Measurements from ENCODE around the gene APH1B.
"Not testable (repeated sequence)": the region's sequence is repeated elsewhere in the genome, so short reads cannot be mapped to it uniquely, and the experiment has no call there.

Gene APH1B

DNA sequence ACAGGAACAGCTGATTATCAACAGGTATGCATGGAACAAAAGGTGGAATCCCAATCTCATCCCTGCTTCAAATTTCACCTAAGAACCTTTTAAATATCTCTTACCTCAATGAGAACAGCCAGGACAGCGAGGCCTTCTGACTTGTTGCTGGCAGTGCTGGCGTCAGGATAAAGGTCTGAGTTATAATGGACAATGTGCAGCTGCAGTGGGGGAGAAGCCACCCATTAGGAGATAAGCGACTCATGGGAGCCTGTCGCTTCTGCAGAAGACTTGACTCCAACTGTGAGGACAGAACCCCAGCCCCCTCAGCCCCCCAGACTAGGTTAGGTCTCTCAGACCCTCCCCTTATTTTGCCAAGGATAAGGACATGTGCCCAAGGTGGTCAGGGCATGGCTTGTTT, 64.5 kb downstream of the APH1B start:
- H3K4me3 Mint-ChIP-seq = no peak overlapping the region
- no peak overlapping the region for H3K27ac Mint-ChIP-seq (ENCODE audit: low read depth)
- DNase-seq (ENCODE audit: low spot score in 2 of 2) (no peak), ATAC-seq (replicated peaks; ENCODE audit: extremely low read depth, poor library complexity, severe bottlenecking) (no peak)
- H3K36me3 Mint-ChIP-seq (ENCODE audit: insufficient read depth) = no peaks in the 10 kb centered on the region
- no peaks in the 10 kb centered on the region for H3K9me3 Mint-ChIP-seq
- peaks cover 52% of the 10 kb centered on the region for H3K27me3 Mint-ChIP-seq
- H3K4me1 Mint-ChIP-seq = no peaks in the 10 kb centered on the region

DNA sequence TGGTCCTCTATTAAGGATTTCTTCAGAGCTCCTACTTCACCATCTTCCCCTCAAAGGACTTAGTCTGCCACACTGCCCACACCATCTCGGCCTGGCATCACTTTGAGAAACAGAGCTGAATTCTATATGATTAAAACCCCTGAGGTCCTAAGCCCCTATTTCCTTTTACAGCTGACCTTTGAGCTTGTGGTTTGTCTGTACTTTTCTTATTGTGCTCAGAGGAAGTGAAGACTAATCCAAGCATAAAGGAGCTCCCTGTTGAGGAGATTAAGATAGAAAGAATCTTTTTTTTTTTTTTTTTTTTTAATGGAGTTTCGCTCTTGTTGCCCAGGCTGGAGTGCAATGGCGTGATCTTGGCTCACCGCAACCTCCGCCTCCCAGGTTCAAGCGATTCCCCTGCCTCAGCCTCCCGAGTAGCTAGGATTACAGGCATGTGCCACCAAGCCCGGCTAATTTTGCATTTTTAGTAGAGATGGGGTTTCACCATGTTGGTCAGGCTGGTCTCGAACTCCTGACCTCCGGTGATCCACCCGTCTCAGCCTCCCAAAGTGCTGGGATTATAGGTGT, 65.7 kb downstream of the APH1B start:
- not testable (repeated sequence) for ATAC-seq (replicated peaks; ENCODE audit: extremely low read depth, poor library complexity, severe bottlenecking); H3K36me3 Mint-ChIP-seq (ENCODE audit: insufficient read depth)

DNA sequence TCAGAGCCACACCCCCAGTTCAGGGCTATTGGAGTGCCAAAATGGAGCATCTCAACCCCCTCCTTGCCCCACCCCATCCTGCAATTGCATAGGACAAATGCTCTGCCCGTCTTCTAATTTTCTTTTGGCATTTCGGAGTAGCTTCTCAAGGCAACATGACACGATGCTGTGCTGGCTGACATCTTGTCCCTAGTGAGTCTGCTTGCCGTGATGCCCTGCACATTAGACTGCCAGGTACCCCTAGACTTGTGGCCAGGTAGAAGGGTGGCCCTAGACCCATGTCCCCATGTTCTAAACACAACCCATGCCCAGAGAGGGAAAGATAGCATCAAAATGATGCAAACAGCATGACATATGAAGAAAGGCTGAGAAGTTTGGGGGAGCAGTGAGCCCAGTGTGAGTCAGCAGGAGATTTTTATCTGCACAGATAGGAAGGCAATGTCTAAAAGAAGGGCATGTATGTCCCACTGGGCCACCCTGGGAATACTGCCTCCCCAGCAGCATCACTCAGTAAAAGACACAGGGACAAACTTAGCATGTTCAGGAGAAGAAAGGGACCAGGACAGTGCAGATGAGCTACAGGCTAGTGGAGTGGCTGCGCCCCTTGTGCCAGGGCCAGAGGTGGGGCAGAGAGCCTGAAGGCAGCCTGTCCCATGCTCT, 67.5 kb downstream of the APH1B start:
- Mint-ChIP-seq H3K9me3 (no peaks in the 10 kb centered on the region), H3K27ac (ENCODE audit: low read depth) (no peak overlapping the region), H3K4me1 (no peaks in the 10 kb centered on the region), H3K27me3 (peaks cover 46% of the 10 kb centered on the region), H3K36me3 (ENCODE audit: insufficient read depth) (no peaks in the 10 kb centered on the region), H3K4me3 (no peak overlapping the region)
- DNase-seq (ENCODE audit: low spot score in 2 of 2) (no peak), ATAC-seq (replicated peaks; ENCODE audit: extremely low read depth, poor library complexity, severe bottlenecking) (no peak)

More for the DNA sequence above, 65.7 kb downstream of the APH1B start:
- not testable (repeated sequence) for H3K4me3 Mint-ChIP-seq; H3K4me1 Mint-ChIP-seq; H3K27ac Mint-ChIP-seq (ENCODE audit: low read depth); DNase-seq (ENCODE audit: low spot score in 2 of 2); H3K9me3 Mint-ChIP-seq
- peaks cover 52% of the 10 kb centered on the region for H3K27me3 Mint-ChIP-seq

DNA sequence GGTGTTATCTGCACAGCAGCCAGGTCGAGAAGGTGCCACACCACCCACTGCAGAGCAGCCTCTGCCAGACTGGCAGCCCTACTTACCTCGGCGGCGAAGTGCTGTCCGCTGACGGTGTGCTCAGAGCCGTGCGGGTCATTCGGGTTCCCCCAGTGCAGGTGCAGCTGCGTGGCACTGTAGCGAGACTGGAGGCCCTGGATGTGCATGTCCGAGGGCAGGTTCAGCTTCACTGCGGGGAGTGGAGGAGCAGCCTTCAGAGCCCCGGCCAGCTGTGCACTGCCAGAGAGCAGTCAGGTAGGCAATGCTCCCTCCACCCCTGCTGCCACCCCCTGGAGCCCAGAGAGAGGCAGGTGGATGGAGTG, 68.0 kb downstream of the APH1B start:
- H3K4me3 Mint-ChIP-seq = no peak overlapping the region
- H3K27me3 Mint-ChIP-seq = peaks cover 41% of the 10 kb centered on the region
- H3K9me3 Mint-ChIP-seq = no peaks in the 10 kb centered on the region
- no peaks in the 10 kb centered on the region for H3K36me3 Mint-ChIP-seq (ENCODE audit: insufficient read depth)
- H3K27ac Mint-ChIP-seq (ENCODE audit: low read depth) = no peak overlapping the region
- ATAC-seq (replicated peaks; ENCODE audit: extremely low read depth, poor library complexity, severe bottlenecking) (no peak), DNase-seq (ENCODE audit: low spot score in 2 of 2) (no peak)
- no peaks in the 10 kb centered on the region for H3K4me1 Mint-ChIP-seq

DNA sequence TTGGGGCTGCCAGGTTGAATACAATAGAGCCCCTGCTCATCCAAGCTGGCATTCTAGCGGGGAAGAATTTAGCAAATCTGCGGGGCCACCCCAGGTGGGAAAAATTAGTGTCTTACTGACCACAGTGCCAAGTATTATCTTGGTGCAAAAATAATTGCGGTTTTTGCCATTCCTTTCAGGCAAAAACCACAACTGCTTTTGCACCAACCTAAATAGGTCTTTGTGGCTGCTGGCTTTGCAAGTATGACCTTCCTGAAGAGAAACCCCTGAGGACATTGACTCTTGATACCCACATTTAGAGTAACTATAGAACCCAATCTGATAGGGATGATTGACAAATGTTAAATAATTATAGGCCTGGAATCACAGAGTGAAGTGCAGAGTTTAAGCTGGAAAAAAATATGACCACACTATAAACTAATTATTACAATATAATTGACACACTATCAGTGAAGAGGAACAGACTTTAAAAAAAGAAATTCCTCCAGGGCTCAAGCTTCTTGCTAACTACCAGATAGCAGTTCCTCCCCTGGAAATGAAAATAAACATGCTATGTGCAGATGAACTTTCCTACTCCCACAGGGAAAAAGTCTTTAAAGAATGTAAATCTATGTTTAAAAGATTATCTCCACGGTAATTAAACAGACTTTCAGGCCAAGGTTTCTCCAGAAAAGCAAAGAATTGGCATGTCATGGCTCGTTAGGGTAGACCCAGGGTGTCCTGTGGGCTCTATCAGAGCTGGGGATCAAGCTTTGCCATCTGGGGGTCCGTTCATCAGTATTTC, 69.9 kb downstream of the APH1B start:
- DNase-seq (ENCODE audit: low spot score in 2 of 2) (no peak), ATAC-seq (replicated peaks; ENCODE audit: extremely low read depth, poor library complexity, severe bottlenecking) (no peak)
- H3K4me1 Mint-ChIP-seq = no peaks in the 10 kb centered on the region
- peaks cover 22% of the 10 kb centered on the region for H3K27me3 Mint-ChIP-seq
- H3K9me3 Mint-ChIP-seq = no peaks in the 10 kb centered on the region
- H3K4me3 Mint-ChIP-seq = no peak overlapping the region
- H3K27ac Mint-ChIP-seq (ENCODE audit: low read depth) = no peak overlapping the region
- no peaks in the 10 kb centered on the region for H3K36me3 Mint-ChIP-seq (ENCODE audit: insufficient read depth)

DNA sequence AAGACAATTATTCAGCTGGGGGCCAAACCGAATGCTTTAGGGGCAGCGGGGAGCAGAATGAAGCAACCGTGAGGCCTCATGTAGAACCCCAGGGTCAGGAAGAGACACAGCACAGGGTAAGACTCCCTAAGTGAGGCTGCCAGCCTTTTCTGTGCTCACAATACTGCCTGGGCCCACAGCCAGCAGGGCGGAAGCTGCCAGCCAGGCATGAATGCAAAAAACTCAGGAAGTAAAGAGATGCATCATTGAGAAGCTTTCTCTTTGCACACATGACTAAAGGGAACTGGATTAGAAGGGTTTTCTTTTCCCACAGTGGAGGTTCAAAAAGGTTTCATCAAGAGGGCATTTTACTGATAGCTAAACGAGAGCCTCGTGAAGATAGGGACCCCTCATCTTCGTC, 71.0 kb downstream of the APH1B start:
- Mint-ChIP-seq H3K4me1 (no peaks in the 10 kb centered on the region), H3K4me3 (no peak overlapping the region), H3K36me3 (ENCODE audit: insufficient read depth) (no peaks in the 10 kb centered on the region), H3K27me3 (peaks cover 20% of the 10 kb centered on the region), H3K27ac (ENCODE audit: low read depth) (no peak overlapping the region), H3K9me3 (no peaks in the 10 kb centered on the region)
- DNase-seq (ENCODE audit: low spot score in 2 of 2) = no peak
- ATAC-seq (replicated peaks; ENCODE audit: extremely low read depth, poor library complexity, severe bottlenecking) = no peak

DNA sequence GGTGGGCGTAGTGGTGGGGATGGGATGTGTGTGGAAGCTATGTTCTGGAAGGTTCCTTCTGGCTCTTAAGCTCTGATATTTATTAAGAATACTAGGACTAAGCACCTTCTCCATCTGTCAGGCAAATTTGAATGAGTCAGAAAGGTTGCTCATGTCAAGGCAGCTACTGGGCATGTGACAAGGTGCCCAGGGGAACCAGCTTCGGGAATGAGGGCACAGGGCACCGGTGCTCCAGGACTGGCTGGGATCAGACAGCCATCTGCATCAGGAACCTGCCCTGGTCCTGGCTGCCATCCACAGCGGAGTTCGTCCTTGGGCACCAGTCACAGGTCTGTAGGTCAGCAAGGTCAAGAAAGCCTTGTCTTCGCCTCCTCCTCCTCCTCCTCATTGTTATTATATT, 71.8 kb downstream of the APH1B start:
- no peaks in the 10 kb centered on the region for H3K36me3 Mint-ChIP-seq (ENCODE audit: insufficient read depth)
- DNase-seq (ENCODE audit: low spot score in 2 of 2) (no peak), ATAC-seq (replicated peaks; ENCODE audit: extremely low read depth, poor library complexity, severe bottlenecking) (no peak)
- H3K4me1 Mint-ChIP-seq = no peaks in the 10 kb centered on the region
- H3K27me3 Mint-ChIP-seq = peaks cover 13% of the 10 kb centered on the region
- H3K9me3 Mint-ChIP-seq = no peaks in the 10 kb centered on the region
- no peak overlapping the region for H3K27ac Mint-ChIP-seq (ENCODE audit: low read depth)
- H3K4me3 Mint-ChIP-seq = no peak overlapping the region

DNA sequence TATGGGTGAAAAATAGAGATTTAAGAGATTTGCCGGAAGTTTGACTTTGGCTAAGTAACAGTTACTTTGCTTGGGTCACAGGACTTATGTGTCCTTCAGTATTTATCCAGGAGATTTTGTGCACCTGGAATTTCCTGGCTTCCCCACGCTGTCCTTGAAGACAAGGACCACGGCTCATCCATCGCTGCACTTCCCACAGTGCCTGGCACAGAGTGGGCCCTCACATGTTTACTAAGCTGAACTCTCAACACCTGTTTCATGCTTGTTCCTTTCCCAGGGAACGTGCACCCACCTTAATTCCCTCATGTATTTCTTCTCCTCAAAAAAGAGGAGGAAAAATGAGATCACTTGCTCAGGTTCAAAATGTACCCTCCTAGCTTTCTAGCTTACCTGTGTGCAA, 72.2 kb downstream of the APH1B start:
- Mint-ChIP-seq H3K4me1 (no peaks in the 10 kb centered on the region), H3K36me3 (ENCODE audit: insufficient read depth) (no peaks in the 10 kb centered on the region), H3K27me3 (peaks cover 8% of the 10 kb centered on the region), H3K9me3 (no peaks in the 10 kb centered on the region), H3K4me3 (no peak overlapping the region), H3K27ac (ENCODE audit: low read depth) (no peak overlapping the region)
- DNase-seq (ENCODE audit: low spot score in 2 of 2) (no peak), ATAC-seq (replicated peaks; ENCODE audit: extremely low read depth, poor library complexity, severe bottlenecking) (no peak)

DNA sequence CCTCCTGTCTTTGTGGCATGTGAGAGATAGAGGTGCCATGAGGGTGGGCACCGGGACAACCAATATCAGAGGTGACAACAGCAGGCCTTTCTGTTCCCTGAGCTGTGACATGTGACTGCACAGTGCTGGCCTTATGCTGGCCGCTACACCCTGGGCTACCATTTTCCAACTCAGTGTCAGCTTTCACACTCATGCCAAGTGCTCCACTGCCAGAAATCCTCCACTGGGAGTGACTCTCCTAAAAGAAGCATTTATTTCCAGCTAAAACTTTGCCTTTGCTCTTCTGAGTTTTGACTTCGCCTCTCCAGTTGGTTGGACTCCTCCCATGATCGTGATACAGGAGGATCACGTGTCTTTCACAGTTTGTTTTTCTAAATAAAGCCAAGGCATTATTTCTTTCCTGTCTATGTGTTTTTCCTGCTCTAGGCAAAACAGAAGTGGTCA, 72.8 kb downstream of the APH1B start:
- no peaks in the 10 kb centered on the region for H3K4me1 Mint-ChIP-seq
- H3K27me3 Mint-ChIP-seq = peaks cover 4% of the 10 kb centered on the region
- ATAC-seq (replicated peaks; ENCODE audit: extremely low read depth, poor library complexity, severe bottlenecking) (no peak), DNase-seq (ENCODE audit: low spot score in 2 of 2) (no peak)
- H3K9me3 Mint-ChIP-seq = no peaks in the 10 kb centered on the region
- no peak overlapping the region for H3K4me3 Mint-ChIP-seq
- H3K36me3 Mint-ChIP-seq (ENCODE audit: insufficient read depth) = no peaks in the 10 kb centered on the region
- H3K27ac Mint-ChIP-seq (ENCODE audit: low read depth) = no peak overlapping the region

DNA sequence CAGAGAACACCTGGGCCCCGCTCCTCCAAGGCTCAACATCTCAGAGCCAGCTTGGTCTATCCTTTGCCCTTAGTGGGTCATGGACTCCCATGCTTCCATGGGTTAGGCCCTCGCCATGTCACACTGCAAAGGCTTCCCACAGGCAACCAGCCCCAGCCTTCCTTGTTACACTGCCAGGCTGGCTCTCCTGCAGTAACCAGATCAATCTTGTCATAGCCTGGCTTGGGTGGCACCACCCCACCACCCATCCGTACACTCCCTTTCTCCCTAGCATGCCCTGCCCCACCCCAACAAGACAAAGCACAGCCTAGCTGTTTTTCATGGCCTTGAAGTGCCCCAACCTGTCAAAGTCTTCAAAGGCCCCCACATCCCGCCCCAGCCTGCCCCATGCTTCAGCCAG, 73.8 kb downstream of the APH1B start:
- Mint-ChIP-seq H3K27ac (ENCODE audit: low read depth) (no peak overlapping the region), H3K27me3 (peaks cover 8% of the 10 kb centered on the region), H3K9me3 (no peaks in the 10 kb centered on the region), H3K36me3 (ENCODE audit: insufficient read depth) (no peaks in the 10 kb centered on the region), H3K4me3 (no peak overlapping the region), H3K4me1 (no peaks in the 10 kb centered on the region)
- DNase-seq (ENCODE audit: low spot score in 2 of 2) (no peak), ATAC-seq (replicated peaks; ENCODE audit: extremely low read depth, poor library complexity, severe bottlenecking) (no peak)

DNA sequence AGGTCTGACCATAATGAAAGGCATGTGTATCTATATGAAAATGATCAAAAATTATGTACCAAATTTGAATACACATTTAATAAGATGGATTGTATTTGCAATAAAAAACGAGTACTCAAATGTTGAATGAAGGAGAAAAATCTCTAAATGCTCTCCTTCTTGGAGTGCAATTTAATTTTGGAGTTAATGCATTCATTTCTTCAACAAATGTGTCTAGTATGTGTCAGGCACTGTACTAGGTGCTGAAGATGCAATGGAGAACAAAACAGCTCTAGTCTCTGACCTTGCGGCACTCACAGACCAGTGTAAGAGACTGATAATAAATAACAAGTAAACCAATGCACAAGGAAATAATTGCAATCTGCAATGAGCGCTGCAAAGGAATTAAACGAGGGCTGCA, 75.4 kb downstream of the APH1B start:
- H3K9me3 Mint-ChIP-seq = no peaks in the 10 kb centered on the region
- H3K27ac Mint-ChIP-seq (ENCODE audit: low read depth) = no peak overlapping the region
- H3K36me3 Mint-ChIP-seq (ENCODE audit: insufficient read depth) = no peaks in the 10 kb centered on the region
- ATAC-seq (replicated peaks; ENCODE audit: extremely low read depth, poor library complexity, severe bottlenecking) (no peak), DNase-seq (ENCODE audit: low spot score in 2 of 2) (no peak)
- no peaks in the 10 kb centered on the region for H3K4me1 Mint-ChIP-seq
- no peak overlapping the region for H3K4me3 Mint-ChIP-seq
- peaks cover 8% of the 10 kb centered on the region for H3K27me3 Mint-ChIP-seq

DNA sequence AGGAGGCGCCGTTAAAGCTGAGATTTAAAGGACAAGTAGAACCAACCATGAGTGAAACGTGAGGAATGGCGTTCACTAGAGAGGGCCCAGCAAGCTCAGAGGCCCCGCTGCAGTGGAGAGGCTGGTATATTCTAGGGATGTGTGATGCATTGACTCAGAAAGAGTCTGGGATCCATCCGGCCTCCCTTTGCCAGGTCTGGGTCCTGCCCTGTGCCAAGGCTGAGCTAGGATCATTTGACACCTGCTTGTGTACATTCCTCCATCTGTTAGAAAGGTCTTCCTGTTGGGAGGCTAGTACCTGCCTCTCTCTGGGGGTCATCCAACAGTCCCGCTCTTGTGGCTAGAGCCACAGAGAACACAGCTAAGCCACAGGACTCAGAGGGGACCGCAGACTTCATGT, 75.9 kb downstream of the APH1B start:
- Mint-ChIP-seq H3K27me3 (peaks cover 8% of the 10 kb centered on the region), H3K4me1 (no peaks in the 10 kb centered on the region), H3K9me3 (no peaks in the 10 kb centered on the region), H3K4me3 (no peak overlapping the region), H3K27ac (ENCODE audit: low read depth) (no peak overlapping the region), H3K36me3 (ENCODE audit: insufficient read depth) (no peaks in the 10 kb centered on the region)
- DNase-seq (ENCODE audit: low spot score in 2 of 2) = no peak
- no peak for ATAC-seq (replicated peaks; ENCODE audit: extremely low read depth, poor library complexity, severe bottlenecking)

DNA sequence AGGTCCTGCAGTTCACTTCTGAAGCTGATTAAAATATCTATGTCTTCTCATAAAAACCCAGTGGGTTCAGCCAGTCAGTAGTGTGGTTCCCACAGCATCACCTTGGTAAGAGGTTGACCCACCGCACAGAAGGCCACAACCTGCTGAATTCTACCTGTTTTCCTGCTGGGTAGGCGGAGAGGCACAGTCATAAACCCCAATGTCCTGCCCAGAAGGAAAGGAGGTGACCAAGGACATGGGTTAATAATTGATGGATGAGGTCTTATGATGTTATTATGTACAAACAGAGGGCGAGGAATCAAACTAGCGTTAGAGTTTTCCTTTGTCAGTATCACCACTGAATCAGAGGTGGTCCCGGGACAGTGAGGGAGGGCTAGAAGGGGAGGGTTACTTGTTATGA, 76.5 kb downstream of the APH1B start:
- Mint-ChIP-seq H3K9me3 (no peaks in the 10 kb centered on the region), H3K27ac (ENCODE audit: low read depth) (no peak overlapping the region), H3K36me3 (ENCODE audit: insufficient read depth) (no peaks in the 10 kb centered on the region), H3K4me1 (no peaks in the 10 kb centered on the region), H3K4me3 (no peak overlapping the region), H3K27me3 (peaks cover 12% of the 10 kb centered on the region)
- DNase-seq (ENCODE audit: low spot score in 2 of 2) (no peak), ATAC-seq (replicated peaks; ENCODE audit: extremely low read depth, poor library complexity, severe bottlenecking) (no peak)

Data from central memory CD8-positive, alpha-beta T cell (primary cell).